Measurements from ENCODE around the gene CD68. TPM values are rescaled to one million over a fixed set of nuclear protein-coding genes. Genes with fewer than 3 reads are reported as not detected.
A peak's percentile ranks its signal among the peaks of the same experiment; 100 is the strongest.
"Not testable (repeated sequence)": the region's sequence is repeated elsewhere in the genome, so short reads cannot be mapped to it uniquely, and the experiment has no call there.

CD68 gene
- polyA plus RNA-seq, 1 donor = 512 TPM

GRCh38 chr17:7590743-7591142 lies 11.3 kb downstream of the CD68 start:
- whole genome bisulfite sequencing (ENCODE audit: insufficient coverage, low lambda C conversion rate) = no CpG with 5 or more reads among the region's 4 CpGs
- no peaks in the 10 kb centered on the region for H3K27me3 ChIP-seq (ENCODE audit: control insufficient read depth, insufficient read depth, low read length)
- no peak overlapping the region for H3K4me3 ChIP-seq (ENCODE audit: low read length)
- H3K9me3 ChIP-seq (ENCODE audit: control insufficient read depth, low read depth, low read length) = no peaks in the 10 kb centered on the region
- no peak overlapping the region for H3K27ac ChIP-seq (ENCODE audit: low read length)
- DNase-seq = no peak
- peaks cover 8% of the 10 kb centered on the region for H3K4me1 ChIP-seq (ENCODE audit: control insufficient read depth, insufficient read depth, low read length)
- peaks cover 78% of the 10 kb centered on the region for H3K36me3 ChIP-seq (ENCODE audit: control insufficient read depth, insufficient read depth, low read length)

- Histone ChIP-seq H3K9me3 (ENCODE audit: control insufficient read depth, low read depth, low read length) (no peaks in the 10 kb centered on the region), H3K4me3 (ENCODE audit: low read length) (no peak overlapping the region), H3K4me1 (ENCODE audit: control insufficient read depth, insufficient read depth, low read length) (peaks cover 8% of the 10 kb centered on the region), H3K27me3 (ENCODE audit: control insufficient read depth, insufficient read depth, low read length) (no peaks in the 10 kb centered on the region), H3K36me3 (ENCODE audit: control insufficient read depth, insufficient read depth, low read length) (peaks cover 82% of the 10 kb centered on the region), H3K27ac (ENCODE audit: low read length) (no peak overlapping the region)
- DNase-seq = no peak
- WGBS (ENCODE audit: insufficient coverage, low lambda C conversion rate) = no CpG with 5 or more reads among the region's 5 CpGs
Observed at GRCh38 chr17:7591596-7591995, 12.2 kb downstream of the CD68 start.

- H3K27me3 ChIP-seq (ENCODE audit: control insufficient read depth, insufficient read depth, low read length) = no peaks in the 10 kb centered on the region
- 98% methylated on average over 8 of the region's 23 CpGs for WGBS (ENCODE audit: insufficient coverage, low lambda C conversion rate)
- H3K4me1 ChIP-seq (ENCODE audit: control insufficient read depth, insufficient read depth, low read length) = peaks cover 13% of the 10 kb centered on the region
- peaks cover 81% of the 10 kb centered on the region for H3K36me3 ChIP-seq (ENCODE audit: control insufficient read depth, insufficient read depth, low read length)
- no peak overlapping the region for H3K27ac ChIP-seq (ENCODE audit: low read length)
- DNase-seq = no peak
- no peaks in the 10 kb centered on the region for H3K9me3 ChIP-seq (ENCODE audit: control insufficient read depth, low read depth, low read length)
- H3K4me3 ChIP-seq (ENCODE audit: low read length) = no peak overlapping the region
Observed at GRCh38 chr17:7592422-7593021, 13.1 kb downstream of the CD68 start.

- no peak for DNase-seq
- no CpG with 5 or more reads among the region's 12 CpGs for WGBS (ENCODE audit: insufficient coverage, low lambda C conversion rate)
- peaks cover 75% of the 10 kb centered on the region for H3K36me3 ChIP-seq (ENCODE audit: control insufficient read depth, insufficient read depth, low read length)
- H3K4me3 ChIP-seq (ENCODE audit: low read length) = no peak overlapping the region
- no peak overlapping the region for H3K27ac ChIP-seq (ENCODE audit: low read length)
- H3K9me3 ChIP-seq (ENCODE audit: control insufficient read depth, low read depth, low read length) = no peaks in the 10 kb centered on the region
- peaks cover 13% of the 10 kb centered on the region for H3K4me1 ChIP-seq (ENCODE audit: control insufficient read depth, insufficient read depth, low read length)
- no peaks in the 10 kb centered on the region for H3K27me3 ChIP-seq (ENCODE audit: control insufficient read depth, insufficient read depth, low read length)
Observed at GRCh38 chr17:7593296-7593695, 13.9 kb downstream of the CD68 start.

- H3K36me3 ChIP-seq (ENCODE audit: control insufficient read depth, insufficient read depth, low read length) = peaks cover 78% of the 10 kb centered on the region
- WGBS (ENCODE audit: insufficient coverage, low lambda C conversion rate) = no CpG with 5 or more reads among the region's 5 CpGs
Observed at GRCh38 chr17:7597561-7597960, 18.1 kb downstream of the CD68 start.

GRCh38 chr17:7606280-7606679 lies 26.8 kb downstream of the CD68 start:
- Histone ChIP-seq H3K4me3 (ENCODE audit: low read length) (no peak overlapping the region), H3K36me3 (ENCODE audit: control insufficient read depth, insufficient read depth, low read length) (peaks cover 48% of the 10 kb centered on the region), H3K27me3 (ENCODE audit: control insufficient read depth, insufficient read depth, low read length) (no peaks in the 10 kb centered on the region), H3K9me3 (ENCODE audit: control insufficient read depth, low read depth, low read length) (no peaks in the 10 kb centered on the region), H3K4me1 (ENCODE audit: control insufficient read depth, insufficient read depth, low read length) (no peaks in the 10 kb centered on the region), H3K27ac (ENCODE audit: low read length) (no peak overlapping the region)
- 100% methylated on average over 3 of the region's 4 CpGs for WGBS (ENCODE audit: insufficient coverage, low lambda C conversion rate)
- no peak for DNase-seq

More at GRCh38 chr17:7597561-7597960, 18.1 kb downstream of the CD68 start:
- not testable (repeated sequence) for H3K27me3 ChIP-seq (ENCODE audit: control insufficient read depth, insufficient read depth, low read length); DNase-seq; H3K9me3 ChIP-seq (ENCODE audit: control insufficient read depth, low read depth, low read length); H3K4me1 ChIP-seq (ENCODE audit: control insufficient read depth, insufficient read depth, low read length); H3K27ac ChIP-seq (ENCODE audit: low read length); H3K4me3 ChIP-seq (ENCODE audit: low read length)

- Histone ChIP-seq H3K9me3 (ENCODE audit: control insufficient read depth, low read depth, low read length) (no peaks in the 10 kb centered on the region), H3K27me3 (ENCODE audit: control insufficient read depth, insufficient read depth, low read length) (no peaks in the 10 kb centered on the region), H3K4me1 (ENCODE audit: control insufficient read depth, insufficient read depth, low read length) (peaks cover 15% of the 10 kb centered on the region), H3K4me3 (ENCODE audit: low read length) (no peak overlapping the region), H3K36me3 (ENCODE audit: control insufficient read depth, insufficient read depth, low read length) (peaks cover 16% of the 10 kb centered on the region), H3K27ac (ENCODE audit: low read length) (no peak overlapping the region)
- no peak for DNase-seq
- WGBS (ENCODE audit: insufficient coverage, low lambda C conversion rate) = no CpG with 5 or more reads among the region's 2 CpGs
Observed at GRCh38 chr17:7610641-7611040, 31.2 kb downstream of the CD68 start.

GRCh38 chr17:7611635-7612293 lies 32.3 kb downstream of the CD68 start:
- H3K4me3 ChIP-seq (ENCODE audit: low read length) = no peak overlapping the region
- H3K27ac ChIP-seq (ENCODE audit: low read length) = no peak overlapping the region
- no peak for DNase-seq
- H3K4me1 ChIP-seq (ENCODE audit: control insufficient read depth, insufficient read depth, low read length) = peaks cover 15% of the 10 kb centered on the region
- no CpG with 5 or more reads among the region's 3 CpGs for WGBS (ENCODE audit: insufficient coverage, low lambda C conversion rate)
- peaks cover 9% of the 10 kb centered on the region for H3K36me3 ChIP-seq (ENCODE audit: control insufficient read depth, insufficient read depth, low read length)
- no peaks in the 10 kb centered on the region for H3K27me3 ChIP-seq (ENCODE audit: control insufficient read depth, insufficient read depth, low read length)
- H3K9me3 ChIP-seq (ENCODE audit: control insufficient read depth, low read depth, low read length) = no peaks in the 10 kb centered on the region

GRCh38 chr17:7612294-7612640 lies 32.8 kb downstream of the CD68 start:
- peaks cover 15% of the 10 kb centered on the region for H3K4me1 ChIP-seq (ENCODE audit: control insufficient read depth, insufficient read depth, low read length)
- peaks cover 9% of the 10 kb centered on the region for H3K36me3 ChIP-seq (ENCODE audit: control insufficient read depth, insufficient read depth, low read length)
- no peak overlapping the region for H3K27ac ChIP-seq (ENCODE audit: low read length)
- no peak for DNase-seq
- no peak overlapping the region for H3K4me3 ChIP-seq (ENCODE audit: low read length)
- H3K27me3 ChIP-seq (ENCODE audit: control insufficient read depth, insufficient read depth, low read length) = no peaks in the 10 kb centered on the region
- H3K9me3 ChIP-seq (ENCODE audit: control insufficient read depth, low read depth, low read length) = no peaks in the 10 kb centered on the region
- WGBS (ENCODE audit: insufficient coverage, low lambda C conversion rate) = 100% methylated on average over 1 of the region's 1 CpG

- Histone ChIP-seq H3K27me3 (ENCODE audit: control insufficient read depth, insufficient read depth, low read length) (no peaks in the 10 kb centered on the region), H3K27ac (ENCODE audit: low read length) (peak overlapping the region; percentile 77), H3K36me3 (ENCODE audit: control insufficient read depth, insufficient read depth, low read length) (peaks cover 9% of the 10 kb centered on the region), H3K4me3 (ENCODE audit: low read length) (peak overlapping the region; percentile 89), H3K4me1 (ENCODE audit: control insufficient read depth, insufficient read depth, low read length) (peaks cover 15% of the 10 kb centered on the region), H3K9me3 (ENCODE audit: control insufficient read depth, low read depth, low read length) (no peaks in the 10 kb centered on the region)
- peak in 1 of 2 donors; percentile 54 for DNase-seq
- WGBS (ENCODE audit: insufficient coverage, low lambda C conversion rate) = no CpG with 5 or more reads among the region's 20 CpGs
Observed at GRCh38 chr17:7613769-7614424, 34.5 kb downstream of the CD68 start.
